ENCODE results near the gene COL19A1. TPM values are rescaled to one million over a fixed set of nuclear protein-coding genes. Genes with fewer than 3 reads are reported as not detected.
"Not testable (repeated sequence)": the region's sequence is repeated elsewhere in the genome, so short reads cannot be mapped to it uniquely, and the experiment has no call there.

Gene COL19A1
- 1 to 10 TPM in 1 of 4 donors, under 1 TPM in 1, not detected in 2; 0.09 to 5.2 TPM for polyA plus RNA-seq
- long read RNA-seq, donor 1, result 0 reads
- long read RNA-seq, donor 2, result 0 reads
- long read RNA-seq, donor 3, result 0 reads
- long read RNA-seq, donor 4, result 0 reads
- long read RNA-seq, donor 5, result 0 reads
- long read RNA-seq, donor 6, partial matches to known transcripts, result 0 of 1 reads
- long read RNA-seq, donor 6, other reads (novel, unspliced or antisense), result 0 of 1 reads
- long read RNA-seq, donor 7, result 0 reads
- long read RNA-seq, donor 8, result 0 reads
- long read RNA-seq, donor 9, result 0 reads
- long read RNA-seq, donor 10, partial matches to known transcripts, result 0 of 1 reads
- long read RNA-seq, donor 10, other reads (novel, unspliced or antisense), result 0 of 1 reads

- peak; percentile 2 to 64 for DNase-seq
- Histone ChIP-seq H3K27me3 (ENCODE audit: control insufficient read depth in 3 of 3, insufficient read depth in 3 of 3, low read length in 3 of 3) (peaks cover 0 to 22% (median 0%) of the 10 kb centered on the region in 3 donors), H3K27ac (ENCODE audit: low read depth in 1 of 3, low read length in 2 of 3) (peak within 1 kb of the TSS in 2 of 3 donors; percentile 1 to 21), H3K36me3 (ENCODE audit: control insufficient read depth in 3 of 3, insufficient read depth in 2 of 3, low read depth in 1 of 3, low read length in 3 of 3) (no peaks in the 10 kb centered on the region), H3K4me3 (ENCODE audit: low read depth in 1 of 3, low read length in 3 of 3) (peak within 1 kb of the TSS; percentile 44 to 50 (median 47)), H3K4me1 (ENCODE audit: control insufficient read depth in 3 of 3, insufficient read depth in 2 of 3, low read depth in 1 of 3, low read length in 2 of 3) (no peaks in the 10 kb centered on the region), H3K9me3 (ENCODE audit: control insufficient read depth in 2 of 2, insufficient read depth in 1 of 2, low read depth in 1 of 2, low read length in 1 of 2) (no peaks in the 10 kb centered on the region)
- WGBS, 3 donors, result 2 to 5% (median 3%) methylated on average over 19 of the region's 19 CpGs
- no peak for FAIRE-seq
These were observed at the start of gene COL19A1 for GRCh38 chr6:69866351-69866769. COL19A1 (plus strand) TSS chr6:69866556; CDS start chr6:69879568, 13,012 bp downstream.

- WGBS, 3 donors, result 51 to 74% (median 71%) methylated on average over 3 of the region's 3 CpGs
- Histone ChIP-seq H3K4me3 (ENCODE audit: low read depth in 1 of 3, low read length in 3 of 3) (no peak overlapping the region), H3K27me3 (ENCODE audit: control insufficient read depth in 3 of 3, insufficient read depth in 3 of 3, low read length in 3 of 3) (no peaks in the 10 kb centered on the region), H3K36me3 (ENCODE audit: control insufficient read depth in 3 of 3, insufficient read depth in 2 of 3, low read depth in 1 of 3, low read length in 3 of 3) (no peaks in the 10 kb centered on the region), H3K27ac (ENCODE audit: low read depth in 1 of 3, low read length in 2 of 3) (no peak overlapping the region), H3K9me3 (ENCODE audit: control insufficient read depth in 2 of 2, insufficient read depth in 1 of 2, low read depth in 1 of 2, low read length in 1 of 2) (no peaks in the 10 kb centered on the region), H3K4me1 (ENCODE audit: control insufficient read depth in 3 of 3, insufficient read depth in 2 of 3, low read depth in 1 of 3, low read length in 2 of 3) (no peaks in the 10 kb centered on the region)
- FAIRE-seq (no peak), DNase-seq (no peak)
These were observed 49.8 kb upstream of the COL19A1 start for GRCh38 chr6:69816569-69816968.

- Histone ChIP-seq H3K4me1 (ENCODE audit: control insufficient read depth in 3 of 3, insufficient read depth in 2 of 3, low read depth in 1 of 3, low read length in 2 of 3) (no peaks in the 10 kb centered on the region), H3K27me3 (ENCODE audit: control insufficient read depth in 3 of 3, insufficient read depth in 3 of 3, low read length in 3 of 3) (no peaks in the 10 kb centered on the region), H3K9me3 (ENCODE audit: control insufficient read depth in 2 of 2, insufficient read depth in 1 of 2, low read depth in 1 of 2, low read length in 1 of 2) (no peaks in the 10 kb centered on the region), H3K36me3 (ENCODE audit: control insufficient read depth in 3 of 3, insufficient read depth in 2 of 3, low read depth in 1 of 3, low read length in 3 of 3) (no peaks in the 10 kb centered on the region), H3K27ac (ENCODE audit: low read depth in 1 of 3, low read length in 2 of 3) (no peak overlapping the region), H3K4me3 (ENCODE audit: low read depth in 1 of 3, low read length in 3 of 3) (no peak overlapping the region)
- no peak for DNase-seq
- no peak for FAIRE-seq
These were observed 49.0 kb upstream of the COL19A1 start for GRCh38 chr6:69817358-69817757.

GRCh38 chr6:69818223-69818930, 48.0 kb upstream of the COL19A1 start:
- DNase-seq, result no peak
- no peaks in the 10 kb centered on the region for H3K9me3 ChIP-seq (ENCODE audit: control insufficient read depth in 2 of 2, insufficient read depth in 1 of 2, low read depth in 1 of 2, low read length in 1 of 2)
- H3K4me1 ChIP-seq (ENCODE audit: control insufficient read depth in 3 of 3, insufficient read depth in 2 of 3, low read depth in 1 of 3, low read length in 2 of 3), result no peaks in the 10 kb centered on the region
- WGBS, 3 donors, result 72 to 86% (median 76%) methylated on average over 2 of the region's 2 CpGs
- no peaks in the 10 kb centered on the region for H3K36me3 ChIP-seq (ENCODE audit: control insufficient read depth in 3 of 3, insufficient read depth in 2 of 3, low read depth in 1 of 3, low read length in 3 of 3)
- H3K27me3 ChIP-seq (ENCODE audit: control insufficient read depth in 3 of 3, insufficient read depth in 3 of 3, low read length in 3 of 3), result no peaks in the 10 kb centered on the region
- no peak overlapping the region for H3K27ac ChIP-seq (ENCODE audit: low read depth in 1 of 3, low read length in 2 of 3)
- no peak for FAIRE-seq
- no peak overlapping the region for H3K4me3 ChIP-seq (ENCODE audit: low read depth in 1 of 3, low read length in 3 of 3)

- Histone ChIP-seq H3K36me3 (ENCODE audit: control insufficient read depth in 3 of 3, insufficient read depth in 2 of 3, low read depth in 1 of 3, low read length in 3 of 3) (no peaks in the 10 kb centered on the region), H3K27ac (ENCODE audit: low read depth in 1 of 3, low read length in 2 of 3) (no peak overlapping the region), H3K9me3 (ENCODE audit: control insufficient read depth in 2 of 2, insufficient read depth in 1 of 2, low read depth in 1 of 2, low read length in 1 of 2) (no peaks in the 10 kb centered on the region), H3K4me1 (ENCODE audit: control insufficient read depth in 3 of 3, insufficient read depth in 2 of 3, low read depth in 1 of 3, low read length in 2 of 3) (no peaks in the 10 kb centered on the region), H3K27me3 (ENCODE audit: control insufficient read depth in 3 of 3, insufficient read depth in 3 of 3, low read length in 3 of 3) (no peaks in the 10 kb centered on the region), H3K4me3 (ENCODE audit: low read depth in 1 of 3, low read length in 3 of 3) (no peak overlapping the region)
- 90 to 96% (median 95%) methylated on average over 4 of the region's 4 CpGs for WGBS, 3 donors
- FAIRE-seq (no peak), DNase-seq (no peak)
These were observed 47.2 kb upstream of the COL19A1 start for GRCh38 chr6:69819138-69819537.

- no peak for FAIRE-seq
- 80 to 97% (median 94%) methylated on average over 1 of the region's 1 CpG for WGBS, 3 donors
- Histone ChIP-seq H3K27ac (ENCODE audit: low read depth in 1 of 3, low read length in 2 of 3) (no peak overlapping the region), H3K9me3 (ENCODE audit: control insufficient read depth in 2 of 2, insufficient read depth in 1 of 2, low read depth in 1 of 2, low read length in 1 of 2) (no peaks in the 10 kb centered on the region), H3K27me3 (ENCODE audit: control insufficient read depth in 3 of 3, insufficient read depth in 3 of 3, low read length in 3 of 3) (no peaks in the 10 kb centered on the region), H3K36me3 (ENCODE audit: control insufficient read depth in 3 of 3, insufficient read depth in 2 of 3, low read depth in 1 of 3, low read length in 3 of 3) (no peaks in the 10 kb centered on the region), H3K4me3 (ENCODE audit: low read depth in 1 of 3, low read length in 3 of 3) (no peak overlapping the region), H3K4me1 (ENCODE audit: control insufficient read depth in 3 of 3, insufficient read depth in 2 of 3, low read depth in 1 of 3, low read length in 2 of 3) (no peaks in the 10 kb centered on the region)
- no peak for DNase-seq
These were observed 46.3 kb upstream of the COL19A1 start for GRCh38 chr6:69820018-69820417.

- FAIRE-seq (no peak), DNase-seq (no peak)
- no peak overlapping the region for H3K27ac ChIP-seq (ENCODE audit: low read depth in 1 of 3, low read length in 2 of 3)
These were observed 45.9 kb upstream of the COL19A1 start for GRCh38 chr6:69820438-69820837.

GRCh38 chr6:69824355-69824754, 42.0 kb upstream of the COL19A1 start:
- H3K27ac ChIP-seq (ENCODE audit: low read depth in 1 of 3, low read length in 2 of 3); H3K9me3 ChIP-seq (ENCODE audit: control insufficient read depth in 2 of 2, insufficient read depth in 1 of 2, low read depth in 1 of 2, low read length in 1 of 2); H3K4me1 ChIP-seq (ENCODE audit: control insufficient read depth in 3 of 3, insufficient read depth in 2 of 3, low read depth in 1 of 3, low read length in 2 of 3); H3K36me3 ChIP-seq (ENCODE audit: control insufficient read depth in 3 of 3, insufficient read depth in 2 of 3, low read depth in 1 of 3, low read length in 3 of 3); DNase-seq; H3K27me3 ChIP-seq (ENCODE audit: control insufficient read depth in 3 of 3, insufficient read depth in 3 of 3, low read length in 3 of 3); H3K4me3 ChIP-seq (ENCODE audit: low read depth in 1 of 3, low read length in 3 of 3); FAIRE-seq: not testable (repeated sequence)
- 58 to 77% (median 72%) methylated on average over 5 of the region's 5 CpGs for WGBS, 3 donors

More at GRCh38 chr6:69820438-69820837, 45.9 kb upstream of the COL19A1 start:
- Histone ChIP-seq H3K4me3 (ENCODE audit: low read depth in 1 of 3, low read length in 3 of 3) (no peak overlapping the region), H3K36me3 (ENCODE audit: control insufficient read depth in 3 of 3, insufficient read depth in 2 of 3, low read depth in 1 of 3, low read length in 3 of 3) (no peaks in the 10 kb centered on the region), H3K27me3 (ENCODE audit: control insufficient read depth in 3 of 3, insufficient read depth in 3 of 3, low read length in 3 of 3) (no peaks in the 10 kb centered on the region), H3K9me3 (ENCODE audit: control insufficient read depth in 2 of 2, insufficient read depth in 1 of 2, low read depth in 1 of 2, low read length in 1 of 2) (no peaks in the 10 kb centered on the region), H3K4me1 (ENCODE audit: control insufficient read depth in 3 of 3, insufficient read depth in 2 of 3, low read depth in 1 of 3, low read length in 2 of 3) (no peaks in the 10 kb centered on the region)
- whole genome bisulfite sequencing, 3 donors, result 81 to 96% (median 90%) methylated on average over 1 of the region's 1 CpG
